Neural progenitor cell (in vitro differentiated cells): ENCODE measurements around the gene CDC42SE2. TPM values are rescaled to one million over a fixed set of nuclear protein-coding genes. Genes with fewer than 3 reads are reported as not detected.
"Not testable (repeated sequence)": the region's sequence is repeated elsewhere in the genome, so short reads cannot be mapped to it uniquely, and the experiment has no call there.

ENCODE experiments used
- DNase-seq: peaks from one replicate; pipeline ENCODE4 v3.0.0-alpha.2; 2016; ENCODE audit warnings: low spot score
- H2AFZ ChIP-seq: fragments of 200-600 bp; sonication (generic); replicated peaks from 2 replicates; pipeline ENCODE4 v1.6.1; 2016; ENCODE audit warnings: antibody characterized with exemption
- H3F3A ChIP-seq: fragments of 200-600 bp; sonication (generic); 2 replicates; pipeline ENCODE4 v1.6.1; 2016; ENCODE audit warnings: antibody characterized with exemption, low read depth
- H3K27ac ChIP-seq: fragments of 200-600 bp; sonication (generic); 2 replicates; pipeline ENCODE4 v1.5.1; 2016; ENCODE audit warnings: mild to moderate bottlenecking
- H3K27me3 ChIP-seq: fragments of 200-600 bp; sonication (generic); 2 replicates; pipeline ENCODE4 v1.6.1; 2016; ENCODE audit warnings: mild to moderate bottlenecking, moderate library complexity
- H3K36me3 ChIP-seq: fragments of 200-600 bp; sonication (generic); 2 replicates; pipeline ENCODE4 v1.5.1; 2016
- H3K4me1 ChIP-seq: fragments of 200-600 bp; sonication (generic); 2 replicates; pipeline ENCODE4 v1.6.1; 2016; ENCODE audit warnings: mixed run types
- H3K4me2 ChIP-seq: fragments of 200-600 bp; sonication (generic); 2 replicates; pipeline ENCODE4 v1.6.1; 2016
- H3K4me3 ChIP-seq: fragments of 200-600 bp; sonication (generic); 2 replicates; pipeline ENCODE4 v1.5.1; 2016
- H3K79me2 ChIP-seq: fragments of 200-600 bp; sonication (generic); 2 replicates; pipeline ENCODE4 v1.6.1; 2016; ENCODE audit warnings: low read depth
- H3K9ac ChIP-seq: fragments of 200-600 bp; sonication (generic); 2 replicates; pipeline ENCODE4 v1.6.1; 2016
- H3K9me3 ChIP-seq: fragments of 200-600 bp; sonication (generic); 2 replicates; pipeline ENCODE4 v1.5.1; 2016; ENCODE audit warnings: low read depth
- H4K20me1 ChIP-seq: fragments of 200-600 bp; sonication (generic); 2 replicates; pipeline ENCODE4 v1.6.1; 2016; ENCODE audit warnings: low read depth
- H3K27ac Mint-ChIP-seq: 3 replicates; pipeline ENCODE4 v1.8.0; 2021; ENCODE audit warnings: mixed read lengths
- H3K27me3 Mint-ChIP-seq: 2 replicates; pipeline ENCODE4 v1.8.0; 2022; ENCODE audit warnings: low read depth, mild to moderate bottlenecking, inconsistent platforms, moderate library complexity, mixed read lengths; ENCODE audit not compliant: insufficient read depth
- H3K36me3 Mint-ChIP-seq: 3 replicates; pipeline ENCODE4 v1.8.0; 2021; ENCODE audit warnings: mixed read lengths
- H3K4me1 Mint-ChIP-seq: 3 replicates; pipeline ENCODE4 v1.8.0; 2021; ENCODE audit warnings: mixed read lengths
- H3K4me3 Mint-ChIP-seq: 3 replicates; pipeline ENCODE4 v1.8.0; 2021; ENCODE audit warnings: mild to moderate bottlenecking, moderate library complexity, mixed read lengths
- H3K9me3 Mint-ChIP-seq: 3 replicates; pipeline ENCODE4 v1.8.0; 2020; ENCODE audit warnings: mixed read lengths
- CTCF ChIP-seq: fragments of 200-600 bp; sonication (generic); IDR thresholded peaks from 2 replicates; pipeline ENCODE4 v1.5.1; 2017; ENCODE audit warnings: antibody characterized with exemption, mild to moderate bottlenecking
- EZH2 ChIP-seq: fragments of 200-600 bp; sonication (generic); IDR thresholded peaks from 2 replicates; pipeline ENCODE4 v1.6.1; 2017; ENCODE audit warnings: antibody characterized with exemption, mild to moderate bottlenecking, moderate library complexity
- EZH2phosphoT487 ChIP-seq: fragments of 200-600 bp; sonication (generic); IDR thresholded peaks from 2 replicates; pipeline ENCODE4 v1.6.1; 2017; ENCODE audit warnings: antibody characterized with exemption
- total RNA-seq: library from RNA; depleted of rRNA; stranded (reverse); fragments of >200 nt; gene quantifications from 2 replicates; pipeline ENCODE4 v1.2.3, GENCODE V29; 2015; ENCODE audit warnings: low replicate concordance

The CDC42SE2 gene
- total RNA-seq, 1 donor from 2014 or later = 79.9 TPM

GRCh38 chr5:131378721-131379541, 115.1 kb downstream of the CDC42SE2 start:
- Histone ChIP-seq H3K79me2 (peaks cover 27% of the 10 kb centered on the region), H3K27me3 (no peaks in the 10 kb centered on the region), H3K9ac (no peak overlapping the region), H3K4me1 (no peaks in the 10 kb centered on the region), H3K4me2 (no peak overlapping the region), H2AFZ (no peak overlapping the region), H3K4me3 (no peak overlapping the region), H3K27ac (no peak overlapping the region), H4K20me1 (peaks cover 4% of the 10 kb centered on the region), H3K9me3 (no peaks in the 10 kb centered on the region), H3F3A (peaks cover 3% of the 10 kb centered on the region), H3K36me3 (no peaks in the 10 kb centered on the region)
- Mint-ChIP-seq H3K4me3 (no peak overlapping the region), H3K27ac (no peak overlapping the region), H3K9me3 (no peaks in the 10 kb centered on the region), H3K4me1 (peaks cover 15% of the 10 kb centered on the region), H3K36me3 (peaks cover 7% of the 10 kb centered on the region), H3K27me3 (no peaks in the 10 kb centered on the region)
- TF ChIP-seq EZH2phosphoT487 (no peak), EZH2 (no peak), CTCF (no peak)
- DNase-seq = no peak

- TF ChIP-seq EZH2phosphoT487 = no peak
- TF ChIP-seq EZH2 = no peak
- TF ChIP-seq CTCF = no peak
- H3K27ac Mint-ChIP-seq = no peak overlapping the region
- Histone ChIP-seq H3K27me3 (no peaks in the 10 kb centered on the region), H3F3A (peaks cover 3% of the 10 kb centered on the region), H3K4me3 (no peak overlapping the region), H3K4me2 (no peak overlapping the region), H3K36me3 (no peaks in the 10 kb centered on the region), H3K27ac (no peak overlapping the region), H3K9ac (no peak overlapping the region), H3K79me2 (peaks cover 31% of the 10 kb centered on the region), H4K20me1 (peaks cover 4% of the 10 kb centered on the region), H2AFZ (no peak overlapping the region), H3K9me3 (no peaks in the 10 kb centered on the region), H3K4me1 (no peaks in the 10 kb centered on the region)
- H3K36me3 Mint-ChIP-seq = peaks cover 7% of the 10 kb centered on the region
- H3K27me3 Mint-ChIP-seq = no peaks in the 10 kb centered on the region
- H3K4me1 Mint-ChIP-seq = peaks cover 15% of the 10 kb centered on the region
- no peak for DNase-seq
- no peaks in the 10 kb centered on the region for H3K9me3 Mint-ChIP-seq
- H3K4me3 Mint-ChIP-seq = no peak overlapping the region
These were observed 115.9 kb downstream of the CDC42SE2 start for GRCh38 chr5:131379723-131380122.

- not testable (repeated sequence) for H3K4me3 Mint-ChIP-seq, DNase-seq, H3K4me2 ChIP-seq, H3K27ac Mint-ChIP-seq, H3K4me3 ChIP-seq, H3K9me3 Mint-ChIP-seq, H3K4me1 ChIP-seq, H3F3A ChIP-seq, H3K9me3 ChIP-seq, H4K20me1 ChIP-seq, H2AFZ ChIP-seq, H3K27me3 ChIP-seq, H3K9ac ChIP-seq, H3K36me3 ChIP-seq, H3K36me3 Mint-ChIP-seq, H3K27me3 Mint-ChIP-seq, H3K27ac ChIP-seq
- H3K79me2 ChIP-seq = peaks cover 31% of the 10 kb centered on the region
- H3K4me1 Mint-ChIP-seq = peaks cover 15% of the 10 kb centered on the region
These were observed 116.4 kb downstream of the CDC42SE2 start for GRCh38 chr5:131380238-131380637.

GRCh38 chr5:131381021-131381420, 117.2 kb downstream of the CDC42SE2 start:
- no peak for DNase-seq
- H3K4me3 ChIP-seq = no peak overlapping the region
- H3F3A ChIP-seq = peaks cover 3% of the 10 kb centered on the region
- Mint-ChIP-seq H3K27me3 (no peaks in the 10 kb centered on the region), H3K27ac (no peak overlapping the region), H3K9me3 (no peaks in the 10 kb centered on the region), H3K4me1 (peaks cover 15% of the 10 kb centered on the region), H3K36me3 (peaks cover 7% of the 10 kb centered on the region), H3K4me3 (no peak overlapping the region)
- H2AFZ ChIP-seq = no peak overlapping the region
- H3K27me3 ChIP-seq = no peaks in the 10 kb centered on the region
- H3K9me3 ChIP-seq = no peaks in the 10 kb centered on the region
- peaks cover 4% of the 10 kb centered on the region for H4K20me1 ChIP-seq
- H3K79me2 ChIP-seq = peaks cover 31% of the 10 kb centered on the region
- H3K27ac ChIP-seq = no peak overlapping the region
- H3K4me1 ChIP-seq = no peaks in the 10 kb centered on the region
- H3K9ac ChIP-seq = no peak overlapping the region
- TF ChIP-seq EZH2phosphoT487 = no peak
- no peaks in the 10 kb centered on the region for H3K36me3 ChIP-seq
- H3K4me2 ChIP-seq = no peak overlapping the region
